ENCODE measurements around the gene STEEP1.

GRCh38 chrX:119573222-119573621, 8.0 kb upstream of the STEEP1 start:
- TF ChIP-seq CTCF (conservative IDR thresholded peaks at IDR 0.05; ENCODE audit: low read depth, low read length) (no peak), EZH2 (IDR thresholded peaks at IDR 0.05; ENCODE audit: low read length, unreplicated experiment) (no peak), EZH2phosphoT487 (IDR thresholded peaks at IDR 0.05; ENCODE audit: borderline replicate concordance, low read length) (no peak)

Measured in PC-3 (cell line).